Measurements from ENCODE around the gene C1orf21.
A peak's percentile ranks its signal among the peaks of the same experiment; 100 is the strongest.
"Not testable (repeated sequence)": the region's sequence is repeated elsewhere in the genome, so short reads cannot be mapped to it uniquely, and the experiment has no call there.

Gene C1orf21

GRCh38 chr1:184386312-184387068 is at the start of gene C1orf21:
C1orf21 (plus strand) TSS chr1:184387029; CDS start chr1:184477510, 90,481 bp downstream.
- DNase-seq (ENCODE audit: low read depth in 2 of 2): peak; percentile 40 to 62

- not testable (repeated sequence) for DNase-seq (ENCODE audit: low read depth in 2 of 2)
These were observed 49.0 kb upstream of the C1orf21 start for GRCh38 chr1:184337865-184338264.

GRCh38 chr1:184340984-184341383 is 45.8 kb upstream of the C1orf21 start:
- DNase-seq (ENCODE audit: low read depth in 2 of 2): no peak

- no peak for DNase-seq (ENCODE audit: low read depth in 2 of 2)
These were observed 36.3 kb upstream of the C1orf21 start for GRCh38 chr1:184350573-184350972.

GRCh38 chr1:184351416-184351975 is 35.3 kb upstream of the C1orf21 start:
- DNase-seq (ENCODE audit: low read depth in 2 of 2): no peak

GRCh38 chr1:184352776-184353175 is 34.1 kb upstream of the C1orf21 start:
- DNase-seq (ENCODE audit: low read depth in 2 of 2): no peak

GRCh38 chr1:184354719-184355118 is 32.1 kb upstream of the C1orf21 start:
- no peak for DNase-seq (ENCODE audit: low read depth in 2 of 2)

- DNase-seq (ENCODE audit: low read depth in 2 of 2): no peak
These were observed 29.9 kb upstream of the C1orf21 start for GRCh38 chr1:184356891-184357290.

- no peak for DNase-seq (ENCODE audit: low read depth in 2 of 2)
These were observed 28.6 kb upstream of the C1orf21 start for GRCh38 chr1:184358256-184358655.

- DNase-seq (ENCODE audit: low read depth in 2 of 2): no peak
These were observed 26.9 kb upstream of the C1orf21 start for GRCh38 chr1:184359909-184360308.

- DNase-seq (ENCODE audit: low read depth in 2 of 2): no peak
These were observed 24.0 kb upstream of the C1orf21 start for GRCh38 chr1:184362876-184363275.

GRCh38 chr1:184365699-184366098 is 21.1 kb upstream of the C1orf21 start:
- DNase-seq (ENCODE audit: low read depth in 2 of 2): no peak

- DNase-seq (ENCODE audit: low read depth in 2 of 2): no peak
These were observed 19.8 kb upstream of the C1orf21 start for GRCh38 chr1:184366997-184367396.

- DNase-seq (ENCODE audit: low read depth in 2 of 2): no peak
These were observed 19.3 kb upstream of the C1orf21 start for GRCh38 chr1:184367427-184368038.

- DNase-seq (ENCODE audit: low read depth in 2 of 2): no peak
These were observed 18.5 kb upstream of the C1orf21 start for GRCh38 chr1:184368354-184368753.

GRCh38 chr1:184370850-184371249 is 16.0 kb upstream of the C1orf21 start:
- DNase-seq (ENCODE audit: low read depth in 2 of 2): no peak

- no peak for DNase-seq (ENCODE audit: low read depth in 2 of 2)
These were observed 13.7 kb upstream of the C1orf21 start for GRCh38 chr1:184373155-184373554.

- no peak for DNase-seq (ENCODE audit: low read depth in 2 of 2)
These were observed 10.5 kb upstream of the C1orf21 start for GRCh38 chr1:184376369-184376768.

- no peak for DNase-seq (ENCODE audit: low read depth in 2 of 2)
These were observed 7.6 kb upstream of the C1orf21 start for GRCh38 chr1:184379111-184379752.

GRCh38 chr1:184380468-184380867 is 6.4 kb upstream of the C1orf21 start:
- DNase-seq (ENCODE audit: low read depth in 2 of 2): no peak

- no peak for DNase-seq (ENCODE audit: low read depth in 2 of 2)
These were observed 3.0 kb upstream of the C1orf21 start for GRCh38 chr1:184383772-184384323.

- DNase-seq (ENCODE audit: low read depth in 2 of 2): no peak
These were observed 941 bp upstream of the C1orf21 start for GRCh38 chr1:184385865-184386311.
